Body of pancreas (tissue), 4 donors: ENCODE data around the gene MADCAM1. TPM values are rescaled to one million over a fixed set of nuclear protein-coding genes. Genes with fewer than 3 reads are reported as not detected.

Experiments
- ATAC-seq: fragments of 150-250 bp; one replicate; pipeline ENCODE4 v1.9.1; 2016
- DNase-seq, 4 donors: peaks; one replicate each; pipeline ENCODE4 v3.0.0-alpha.2; 2019
- H3K27ac ChIP-seq, 4 donors: fragments of 200-600 bp; sonication (generic); 1 replicate in 3 of 4; 2 replicates in 1 of 4; pipeline versions ENCODE4 v1.5.1 to v1.6.1; 2016 to 2019; ENCODE audit warnings: mild to moderate bottlenecking in 1 of 4, mixed read lengths in 1 of 4, moderate library complexity in 1 of 4
- H3K27me3 ChIP-seq, 2 donors: fragments of 200-600 bp; sonication (generic); one replicate each; pipeline ENCODE4 v1.6.0; 2016; ENCODE audit warnings: mild to moderate bottlenecking in 1 of 2
- H3K36me3 ChIP-seq, 2 donors: fragments of 200-600 bp; sonication (generic); replicated peaks in 1 of 2; 2 replicates each; pipeline ENCODE4 v1.5.1; 2016; ENCODE audit warnings: low read depth in 2 of 2; ENCODE audit not compliant: insufficient read depth in 1 of 2
- H3K4me1 ChIP-seq: fragments of 200-600 bp; sonication (generic); one replicate; pipeline ENCODE4 v1.6.0; 2016
- H3K4me3 ChIP-seq, 2 donors: fragments of 200-600 bp; sonication (generic); 1 replicate in 1 of 2; 2 replicates in 1 of 2; pipeline ENCODE4 v1.5.1; 2016 to 2019
- H3K9me3 ChIP-seq, 3 donors: fragments of 200-600 bp; sonication (generic); 1 replicate in 2 of 3; 2 replicates in 1 of 3; pipeline ENCODE4 v1.5.1; 2016
- POLR2A ChIP-seq, 3 donors: fragments of 450-650 bp; IDR thresholded peaks; one replicate each; pipeline ENCODE4 v1.6.1; 2016; ENCODE audit warnings: antibody characterized with exemption in 3 of 3, mild to moderate bottlenecking in 2 of 3
- WGBS, 2 donors: methylation state at CpG; one replicate each; pipeline ENCODE4 v1.1.5; 2017; 5-methylcytosine and 5-hydroxymethylcytosine counted together
- intact Hi-C: fragments of 100-400 bp; cut with DNase I; formaldehyde crosslinking; loops from one replicate; pipeline ENCODE4 v1.15.1; 2023
- small RNA-seq: library from RNA; depleted of rRNA; stranded (forward); fragments of <200 nt; gene quantifications from one replicate; pipeline ENCODE3, GENCODE V24; 2016
- total RNA-seq, 2 donors: library from RNA; depleted of rRNA; stranded (reverse); fragments of >200 nt; gene quantifications; one replicate each; pipeline ENCODE4 v1.1.0, GENCODE V29; 2016
- TF ChIP-seq, protein P1 (sequence below), 7 experiments: fragments of 450-650 bp in 4 of 7; fragments of 200-600 bp in 3 of 7; sonication (generic) in 3 of 7; IDR thresholded peaks; one replicate each; pipeline ENCODE4 v1.5.1; 2016 to 2019; ENCODE audit warnings: antibody characterized with exemption in 7 of 7

The MADCAM1 gene
- total RNA-seq, 2 donors from 2014 or later = 3.6 TPM; not detected in 1

DNA sequence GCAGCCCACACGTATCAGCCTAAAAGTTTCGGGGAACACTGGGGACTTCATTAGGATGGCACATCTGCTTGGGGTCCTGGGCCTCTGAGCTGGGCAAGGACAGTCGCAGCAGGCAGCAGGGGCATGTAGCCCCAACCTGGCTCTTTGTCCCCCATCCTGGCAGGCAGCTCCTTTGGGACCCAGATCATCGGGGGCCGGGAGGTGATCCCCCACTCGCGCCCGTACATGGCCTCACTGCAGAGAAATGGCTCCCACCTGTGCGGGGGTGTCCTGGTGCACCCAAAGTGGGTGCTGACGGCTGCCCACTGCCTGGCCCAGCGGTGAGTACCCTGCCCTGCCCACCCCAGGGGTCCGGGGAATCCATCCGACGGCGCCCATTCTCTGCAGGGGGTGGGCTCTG, 50.8 kb downstream of the MADCAM1 start:
- intact Hi-C loops = no loop called here
- Histone ChIP-seq H3K36me3 (no peaks in the 10 kb centered on the region), H3K4me1 (peaks cover 3% of the 10 kb centered on the region), H3K27ac (no peak overlapping the region), H3K27me3 (peaks cover 0 to 4% of the 10 kb centered on the region in 2 donors), H3K4me3 (no peak overlapping the region), H3K9me3 (no peaks in the 10 kb centered on the region)
- WGBS, 2 donors = 54 to 65% methylated on average over 3 to 7 of the region's 15 CpGs
- ATAC-seq (no peak), DNase-seq (no peak)
- TF ChIP-seq, protein P1, sequence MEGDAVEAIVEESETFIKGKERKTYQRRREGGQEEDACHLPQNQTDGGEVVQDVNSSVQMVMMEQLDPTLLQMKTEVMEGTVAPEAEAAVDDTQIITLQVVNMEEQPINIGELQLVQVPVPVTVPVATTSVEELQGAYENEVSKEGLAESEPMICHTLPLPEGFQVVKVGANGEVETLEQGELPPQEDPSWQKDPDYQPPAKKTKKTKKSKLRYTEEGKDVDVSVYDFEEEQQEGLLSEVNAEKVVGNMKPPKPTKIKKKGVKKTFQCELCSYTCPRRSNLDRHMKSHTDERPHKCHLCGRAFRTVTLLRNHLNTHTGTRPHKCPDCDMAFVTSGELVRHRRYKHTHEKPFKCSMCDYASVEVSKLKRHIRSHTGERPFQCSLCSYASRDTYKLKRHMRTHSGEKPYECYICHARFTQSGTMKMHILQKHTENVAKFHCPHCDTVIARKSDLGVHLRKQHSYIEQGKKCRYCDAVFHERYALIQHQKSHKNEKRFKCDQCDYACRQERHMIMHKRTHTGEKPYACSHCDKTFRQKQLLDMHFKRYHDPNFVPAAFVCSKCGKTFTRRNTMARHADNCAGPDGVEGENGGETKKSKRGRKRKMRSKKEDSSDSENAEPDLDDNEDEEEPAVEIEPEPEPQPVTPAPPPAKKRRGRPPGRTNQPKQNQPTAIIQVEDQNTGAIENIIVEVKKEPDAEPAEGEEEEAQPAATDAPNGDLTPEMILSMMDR (IDR thresholded peaks at IDR 0.05) = no peak
- TF ChIP-seq POLR2A (IDR thresholded peaks at IDR 0.05) = no peak

DNA sequence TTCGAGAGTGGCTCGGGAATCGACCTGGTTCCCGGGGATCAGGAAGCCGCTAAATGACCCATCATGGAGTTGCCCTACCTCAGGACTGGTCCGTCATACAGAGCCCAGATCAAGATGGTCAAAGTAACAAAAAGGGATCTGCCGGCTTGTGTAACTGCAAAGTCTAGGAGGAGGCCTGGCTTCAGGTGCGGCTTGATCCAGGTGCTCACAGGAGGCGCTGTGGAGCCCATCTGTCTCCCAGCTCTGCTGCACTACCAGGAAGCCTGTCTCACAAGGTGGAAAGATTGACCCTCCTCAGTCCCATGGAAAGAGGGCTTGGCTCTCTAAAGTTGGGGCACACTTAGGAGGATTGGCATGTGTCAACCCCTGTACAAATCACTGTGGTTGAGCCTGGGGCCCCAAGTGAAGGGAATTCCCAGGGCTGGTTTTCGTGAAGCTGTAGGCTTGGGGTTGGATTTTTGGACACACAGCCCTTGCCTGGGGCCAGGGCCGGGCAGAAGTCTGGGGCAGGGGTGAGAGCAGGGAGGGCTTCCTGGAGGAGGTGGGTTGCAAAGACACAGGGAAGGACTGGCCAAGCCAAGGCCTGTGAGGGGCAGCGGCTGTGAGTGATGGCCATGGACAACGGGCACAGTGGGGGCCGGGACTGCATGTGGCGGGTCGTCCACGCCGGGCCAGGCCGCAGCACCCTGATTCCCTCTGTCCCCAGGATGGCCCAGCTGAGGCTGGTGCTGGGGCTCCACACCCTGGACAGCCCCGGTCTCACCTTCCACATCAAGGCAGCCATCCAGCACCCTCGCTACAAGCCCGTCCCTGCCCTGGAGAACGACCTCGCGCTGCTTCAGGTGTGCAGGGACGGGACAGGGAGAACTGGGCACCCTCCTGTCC, 51.8 kb downstream of the MADCAM1 start:
- Histone ChIP-seq H3K27ac (no peak overlapping the region), H3K27me3 (peaks cover 0 to 4% of the 10 kb centered on the region in 2 donors), H3K36me3 (no peaks in the 10 kb centered on the region), H3K4me1 (peaks cover 3% of the 10 kb centered on the region), H3K9me3 (no peaks in the 10 kb centered on the region), H3K4me3 (no peak overlapping the region)
- intact Hi-C loops = no loop called here
- TF ChIP-seq POLR2A (IDR thresholded peaks at IDR 0.05) = no peak
- no peak for ATAC-seq
- 68 to 80% methylated on average over 10 to 25 of the region's 26 CpGs for WGBS, 2 donors
- DNase-seq = no peak

DNA sequence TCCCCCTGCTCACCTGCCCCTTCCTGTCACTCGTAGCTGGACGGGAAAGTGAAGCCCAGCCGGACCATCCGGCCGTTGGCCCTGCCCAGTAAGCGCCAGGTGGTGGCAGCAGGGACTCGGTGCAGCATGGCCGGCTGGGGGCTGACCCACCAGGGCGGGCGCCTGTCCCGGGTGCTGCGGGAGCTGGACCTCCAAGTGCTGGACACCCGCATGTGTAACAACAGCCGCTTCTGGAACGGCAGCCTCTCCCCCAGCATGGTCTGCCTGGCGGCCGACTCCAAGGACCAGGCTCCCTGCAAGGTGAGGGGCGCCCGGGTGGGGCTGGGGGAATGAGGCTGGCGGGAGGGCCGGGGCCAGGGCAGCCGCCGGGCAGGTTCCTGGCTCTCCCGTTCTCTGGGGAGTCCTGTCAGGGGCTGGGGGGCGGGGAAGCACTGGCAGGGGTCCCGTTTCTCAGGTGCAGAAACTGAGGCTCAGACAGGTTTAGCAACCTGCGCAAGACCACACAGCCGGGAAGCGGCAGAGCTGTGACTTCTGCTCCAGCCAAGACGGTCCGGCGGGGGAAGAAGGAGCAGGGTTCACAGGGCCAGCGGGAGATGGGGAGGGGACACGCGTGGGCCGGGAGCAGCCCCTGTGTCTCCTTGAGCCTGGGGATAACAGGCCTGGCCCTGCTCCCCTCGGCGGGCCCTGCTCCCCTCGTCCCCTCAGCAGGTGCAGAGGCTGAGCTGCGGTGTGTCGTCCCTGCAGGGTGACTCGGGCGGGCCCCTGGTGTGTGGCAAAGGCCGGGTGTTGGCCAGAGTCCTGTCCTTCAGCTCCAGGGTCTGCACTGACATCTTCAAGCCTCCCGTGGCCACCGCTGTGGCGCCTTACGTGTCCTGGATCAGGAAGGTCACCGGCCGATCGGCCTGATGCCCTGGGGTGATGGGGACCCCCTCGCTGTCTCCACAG, 52.9 kb downstream of the MADCAM1 start:
- no peaks in the 10 kb centered on the region for H3K9me3 ChIP-seq
- H3K4me1 ChIP-seq = peaks cover 3% of the 10 kb centered on the region
- no peak for TF ChIP-seq POLR2A (IDR thresholded peaks at IDR 0.05)
- TF ChIP-seq, protein P1 (IDR thresholded peaks at IDR 0.05) = no peak
- H3K27me3 ChIP-seq = peaks cover 0 to 4% of the 10 kb centered on the region in 2 donors
- 62 to 77% methylated on average over 14 to 40 of the region's 52 CpGs for WGBS, 2 donors
- no peak overlapping the region for H3K27ac ChIP-seq
- ATAC-seq (no peak), DNase-seq (no peak)
- H3K4me3 ChIP-seq = no peak overlapping the region
- H3K36me3 ChIP-seq = no peaks in the 10 kb centered on the region
- intact Hi-C loops = no loop called here

DNA sequence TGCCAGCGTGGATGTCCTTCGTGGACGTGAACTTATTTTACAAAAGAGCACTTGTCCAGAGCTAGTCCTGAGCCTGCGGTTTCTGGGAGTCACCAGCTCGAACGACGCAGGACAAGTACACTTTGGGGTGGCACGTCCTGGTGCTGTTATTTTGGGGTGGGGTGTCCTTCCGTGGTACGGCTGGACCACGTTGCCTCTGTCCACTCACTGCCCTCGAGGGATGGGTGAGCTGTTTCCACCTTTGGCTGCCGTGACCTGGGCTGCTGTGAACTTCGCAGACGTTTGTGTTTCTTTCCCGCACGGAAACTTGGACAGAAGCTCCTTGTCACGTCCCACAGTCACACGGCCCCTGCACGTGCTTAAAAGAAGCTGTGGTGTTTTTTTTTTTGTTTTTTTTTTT, 58.5 kb downstream of the MADCAM1 start:
- intact Hi-C loops = no loop called here
- H3K36me3 ChIP-seq = no peaks in the 10 kb centered on the region
- ATAC-seq (no peak), DNase-seq (no peak)
- H3K4me3 ChIP-seq = no peak overlapping the region
- no peak for TF ChIP-seq POLR2A (IDR thresholded peaks at IDR 0.05)
- TF ChIP-seq, protein P1 (IDR thresholded peaks at IDR 0.05) = no peak
- 58 to 62% methylated on average over 18 to 20 of the region's 20 CpGs for WGBS, 2 donors
- H3K27ac ChIP-seq = no peak overlapping the region
- no peaks in the 10 kb centered on the region for H3K9me3 ChIP-seq
- peaks cover 3% of the 10 kb centered on the region for H3K4me1 ChIP-seq
- peaks cover 0 to 3% of the 10 kb centered on the region in 2 donors for H3K27me3 ChIP-seq

Small RNA genes lying within 50 kb of the gene (small RNA-seq; reads per million reads assigned to genes)
- gene RNA5SP462 = not detected

Other genes with a start within 250 kb of the MADCAM1 start
- 10 to 100 TPM; 66.4 to 75.8 TPM for gene PLPP2, start 205.1 kb upstream of the MADCAM1 start, total RNA-seq
- gene MIER2, start 151.7 kb upstream of the MADCAM1 start, total RNA-seq = 1 to 10 TPM; 3.1 to 9.6 TPM
- gene C2CD4C, start 87.3 kb upstream of the MADCAM1 start, total RNA-seq = 1 to 10 TPM in 1 of 2 donors, under 1 TPM in 1; 0.33 to 1.8 TPM
- 100 to 1,000 TPM; 119 to 137 TPM for gene SHC2, start 35.5 kb upstream of the MADCAM1 start, total RNA-seq
- 10 to 100 TPM; 34.5 to 62.0 TPM for gene TPGS1, start 11.0 kb downstream of the MADCAM1 start, total RNA-seq
- gene CDC34, start 35.3 kb downstream of the MADCAM1 start, total RNA-seq = 100 to 1,000 TPM in 1 of 2 donors, 10 to 100 TPM in 1; 77.0 to 101 TPM
- 1 to 10 TPM in 1 of 2 donors, not detected in 1; 5.3 TPM for gene GZMM, start 47.6 kb downstream of the MADCAM1 start, total RNA-seq
- 100 to 1,000 TPM; 176 to 264 TPM for gene BSG, start 76.1 kb downstream of the MADCAM1 start, total RNA-seq
- gene HCN2, start 93.4 kb downstream of the MADCAM1 start, total RNA-seq = under 1 TPM in 1 of 2 donors, not detected in 1; 0.26 TPM
- 10 to 100 TPM; 25.4 to 46.1 TPM for gene POLRMT, start 137.1 kb downstream of the MADCAM1 start, total RNA-seq
- gene FGF22, start 143.4 kb downstream of the MADCAM1 start, total RNA-seq = not detected
- 10 to 100 TPM; 23.3 to 45.8 TPM for gene RNF126, start 166.7 kb downstream of the MADCAM1 start, total RNA-seq
- 100 to 1,000 TPM in 1 of 2 donors, 10 to 100 TPM in 1; 72.4 to 236 TPM for gene FSTL3, start 179.9 kb downstream of the MADCAM1 start, total RNA-seq
- not detected for gene PRSS57, start 199.0 kb downstream of the MADCAM1 start, total RNA-seq
- gene PALM, start 212.4 kb downstream of the MADCAM1 start, total RNA-seq = 10 to 100 TPM; 14.8 to 32.6 TPM